GM18519 (cell line): Measurements from ENCODE around the gene IGFBP3.

Source experiments
- ATAC-seq: cut with Tn5 transposase; IDR thresholded peaks from one replicate; pipeline ENCODE4 v1.9.1; 2021; ENCODE audit warnings: mild to moderate bottlenecking, moderate library complexity; ENCODE audit not compliant: unreplicated experiment, low FRiP score

Gene IGFBP3

GRCh38 chr7:45893374-45893995 lies 27.6 kb downstream of the IGFBP3 start:
- no peak for ATAC-seq

GRCh38 chr7:45892407-45893035 lies 28.6 kb downstream of the IGFBP3 start:
- no peak for ATAC-seq

GRCh38 chr7:45891462-45892402 lies 29.3 kb downstream of the IGFBP3 start:
- ATAC-seq: no peak

- no peak for ATAC-seq
Observed at GRCh38 chr7:45890902-45891461, 30.1 kb downstream of the IGFBP3 start.

- ATAC-seq: no peak
Observed at GRCh38 chr7:45890125-45890901, 30.8 kb downstream of the IGFBP3 start.

GRCh38 chr7:45889367-45890067 lies 31.6 kb downstream of the IGFBP3 start:
- ATAC-seq: no peak

- no peak for ATAC-seq
Observed at GRCh38 chr7:45888993-45889366, 32.1 kb downstream of the IGFBP3 start.

GRCh38 chr7:45888185-45888992 lies 32.7 kb downstream of the IGFBP3 start, which contains the start of gene IGFBP1:
Gene IGFBP1 (plus strand): TSS chr7:45888488. CDS start chr7:45888653, 165 bp downstream.
- no peak for ATAC-seq

- ATAC-seq: no peak
Observed at GRCh38 chr7:45886931-45887667, 34.0 kb downstream of the IGFBP3 start.

- no peak for ATAC-seq
Observed at GRCh38 chr7:45885264-45885882, 35.7 kb downstream of the IGFBP3 start.

- no peak for ATAC-seq
Observed at GRCh38 chr7:45884136-45884535, 36.9 kb downstream of the IGFBP3 start.

GRCh38 chr7:45882465-45882810 lies 38.6 kb downstream of the IGFBP3 start:
- no peak for ATAC-seq

- no peak for ATAC-seq
Observed at GRCh38 chr7:45881759-45882464, 39.2 kb downstream of the IGFBP3 start.

GRCh38 chr7:45881280-45881758 lies 39.8 kb downstream of the IGFBP3 start:
- ATAC-seq: no peak

GRCh38 chr7:45880433-45880860 lies 40.6 kb downstream of the IGFBP3 start:
- ATAC-seq: no peak

- no peak for ATAC-seq
Observed at GRCh38 chr7:45878457-45879144, 42.5 kb downstream of the IGFBP3 start.
